ENCODE data around the gene ZER1.

DNA sequence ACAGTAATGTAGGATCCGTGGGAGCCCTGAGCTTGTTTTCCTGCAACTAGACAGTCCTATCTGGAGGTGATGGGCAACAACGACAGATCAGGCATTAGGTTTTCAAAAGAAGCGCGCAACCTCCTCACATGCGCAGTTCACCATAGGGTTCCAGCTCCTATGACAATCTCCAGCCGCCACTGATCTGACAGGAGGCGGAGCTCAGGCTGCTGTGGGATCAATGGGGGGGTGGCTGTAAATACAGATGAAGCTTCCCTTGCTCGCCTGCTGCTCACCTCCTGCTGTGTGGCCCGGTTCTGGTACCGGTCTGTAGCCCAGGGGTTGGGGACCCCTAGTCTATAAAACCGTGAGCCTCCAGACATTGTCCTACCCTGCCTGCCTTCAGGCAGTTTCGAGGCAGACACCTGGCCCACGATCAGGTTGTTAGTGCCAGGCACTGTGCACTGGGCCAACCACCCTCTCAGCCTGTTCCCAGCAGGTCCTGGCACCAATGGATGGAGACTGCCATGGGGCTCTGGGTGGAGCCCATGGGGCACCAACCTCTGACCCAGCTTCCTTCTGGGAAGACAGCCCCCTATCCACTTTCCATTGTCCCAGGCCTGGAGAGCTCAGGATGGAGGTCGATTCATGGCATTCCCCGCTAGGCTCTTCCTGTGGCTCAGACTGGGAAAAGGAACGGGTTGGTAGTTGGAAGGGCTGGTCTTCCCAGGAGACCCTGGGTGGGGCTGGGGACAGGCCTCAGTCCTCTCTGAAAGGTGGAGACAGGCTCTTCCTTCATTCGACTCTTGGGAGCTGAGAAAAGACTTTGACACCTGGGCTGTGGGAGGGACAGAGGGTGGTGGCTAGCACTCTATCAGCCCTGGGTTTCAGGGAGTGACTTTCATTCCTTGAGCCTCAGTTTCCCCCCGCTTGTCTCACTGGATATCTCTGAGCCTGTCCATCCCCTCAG lies 48.3 kb upstream of the ZER1 start:
- TF ChIP-seq, protein P1, sequence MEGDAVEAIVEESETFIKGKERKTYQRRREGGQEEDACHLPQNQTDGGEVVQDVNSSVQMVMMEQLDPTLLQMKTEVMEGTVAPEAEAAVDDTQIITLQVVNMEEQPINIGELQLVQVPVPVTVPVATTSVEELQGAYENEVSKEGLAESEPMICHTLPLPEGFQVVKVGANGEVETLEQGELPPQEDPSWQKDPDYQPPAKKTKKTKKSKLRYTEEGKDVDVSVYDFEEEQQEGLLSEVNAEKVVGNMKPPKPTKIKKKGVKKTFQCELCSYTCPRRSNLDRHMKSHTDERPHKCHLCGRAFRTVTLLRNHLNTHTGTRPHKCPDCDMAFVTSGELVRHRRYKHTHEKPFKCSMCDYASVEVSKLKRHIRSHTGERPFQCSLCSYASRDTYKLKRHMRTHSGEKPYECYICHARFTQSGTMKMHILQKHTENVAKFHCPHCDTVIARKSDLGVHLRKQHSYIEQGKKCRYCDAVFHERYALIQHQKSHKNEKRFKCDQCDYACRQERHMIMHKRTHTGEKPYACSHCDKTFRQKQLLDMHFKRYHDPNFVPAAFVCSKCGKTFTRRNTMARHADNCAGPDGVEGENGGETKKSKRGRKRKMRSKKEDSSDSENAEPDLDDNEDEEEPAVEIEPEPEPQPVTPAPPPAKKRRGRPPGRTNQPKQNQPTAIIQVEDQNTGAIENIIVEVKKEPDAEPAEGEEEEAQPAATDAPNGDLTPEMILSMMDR (conservative IDR thresholded peaks at IDR 0.05; ENCODE audit: low read length), result no peak
- TF ChIP-seq EZH2phosphoT487 (IDR thresholded peaks at IDR 0.05; ENCODE audit: borderline replicate concordance, low read depth, low read length), result no peak

All from OCI-LY7 (cell line).